Measurements from ENCODE around the gene VAT1L. TPM values are rescaled to one million over a fixed set of nuclear protein-coding genes. Genes with fewer than 3 reads are reported as not detected.

The VAT1L gene
- total and polyA plus RNA-seq, 2 donors (not counting 3 experiments of a cell fraction or from before 2014, with no cell fraction given): 0.46 to 1.5 TPM

- DNase-seq (ENCODE audit: low read depth, low spot score): no peak
- BruUV-seq (replicated peaks): no TSS peak
- Histone ChIP-seq H3K4me1 (ENCODE audit: control insufficient read depth, extremely low read depth, insufficient read depth, low read length) (no peaks in the 10 kb centered on the region), H3K9me3 (replicated peaks; ENCODE audit: control insufficient read depth, insufficient read depth, low read length) (no peaks in the 10 kb centered on the region), H3K27me3 (ENCODE audit: control insufficient read depth in 2 of 2, insufficient read depth in 2 of 2, low read length in 2 of 2) (no peaks in the 10 kb centered on the region), H3K4me3 (replicated peaks in 1 of 3; ENCODE audit: insufficient read depth in 1 of 3, low read depth in 1 of 3, low read length in 3 of 3) (no peak overlapping the region), H3K27ac (ENCODE audit: insufficient read depth, low read depth, low read length) (no peak overlapping the region), H3K79me2 (ENCODE audit: control insufficient read depth, insufficient read depth, low read length) (no peaks in the 10 kb centered on the region), H3K4me2 (ENCODE audit: insufficient read depth, low read length) (no peak overlapping the region), H3K9ac (replicated peaks; ENCODE audit: extremely low read depth, insufficient read depth, low read length) (no peak overlapping the region), H2AFZ (ENCODE audit: low read depth, low read length) (no peak overlapping the region), H3K36me3 (ENCODE audit: control insufficient read depth in 2 of 2, extremely low read depth in 1 of 2, insufficient read depth in 2 of 2, low read length in 2 of 2) (no peaks in the 10 kb centered on the region), H4K20me1 (replicated peaks; ENCODE audit: control insufficient read depth, extremely low read depth, insufficient read depth, low read length) (no peaks in the 10 kb centered on the region), H3K9me1 (replicated peaks; ENCODE audit: control insufficient read depth, extremely low read depth, insufficient read depth, low read length) (no peaks in the 10 kb centered on the region)
- dilution Hi-C loops (cut with MboI; ENCODE audit: extremely low pct_ligation_motif_present, low sequenced_read_pairs): no loop called here
- ChIA-PET CTCF (no interaction called here), POLR2A (no interaction called here)
- TF ChIP-seq POLR2A (IDR thresholded peaks at IDR 0.05; ENCODE audit: low read depth, low read length) (no peak), GATA2 (IDR thresholded peaks at IDR 0.05; ENCODE audit: insufficient read depth, insufficient read length, low read depth, low read length) (no peak), EZH2 (IDR thresholded peaks at IDR 0.05; ENCODE audit: borderline replicate concordance, low read depth, low read length, severe bottlenecking) (no peak), MAX (IDR thresholded peaks at IDR 0.05; ENCODE audit: insufficient read depth, insufficient read length) (no peak), JUN (IDR thresholded peaks at IDR 0.05; ENCODE audit: borderline replicate concordance, insufficient read depth, insufficient read length, low read depth) (no peak), POLR2AphosphoS5 (IDR thresholded peaks at IDR 0.05; ENCODE audit: insufficient read depth, low read depth, low read length) (no peak), FOS (IDR thresholded peaks at IDR 0.05; ENCODE audit: borderline replicate concordance, insufficient read depth, low read length) (no peak)
- intact Hi-C loops (cut with micrococcal nuclease): no loop called here
- FAIRE-seq: no peak
These were observed 173.4 kb downstream of the VAT1L start for GRCh38 chr16:77961814-77962213.

GRCh38 chr16:77962689-77963088 is 174.3 kb downstream of the VAT1L start:
- no peak for FAIRE-seq
- intact Hi-C loops (cut with micrococcal nuclease): no loop called here

More at GRCh38 chr16:77962689-77963088, 174.3 kb downstream of the VAT1L start:
- no peak overlapping the region for H3K4me3 ChIP-seq (replicated peaks in 1 of 3; ENCODE audit: insufficient read depth in 1 of 3, low read depth in 1 of 3, low read length in 3 of 3)
- BruUV-seq (replicated peaks): no TSS peak
- no peak overlapping the region for H3K4me2 ChIP-seq (ENCODE audit: insufficient read depth, low read length)
- no peaks in the 10 kb centered on the region for H4K20me1 ChIP-seq (replicated peaks; ENCODE audit: control insufficient read depth, extremely low read depth, insufficient read depth, low read length)
- H3K27me3 ChIP-seq (ENCODE audit: control insufficient read depth in 2 of 2, insufficient read depth in 2 of 2, low read length in 2 of 2): no peaks in the 10 kb centered on the region
- no peak for DNase-seq (ENCODE audit: low read depth, low spot score)
- no peaks in the 10 kb centered on the region for H3K36me3 ChIP-seq (ENCODE audit: control insufficient read depth in 2 of 2, extremely low read depth in 1 of 2, insufficient read depth in 2 of 2, low read length in 2 of 2)
- H3K9ac ChIP-seq (replicated peaks; ENCODE audit: extremely low read depth, insufficient read depth, low read length): no peak overlapping the region
- H3K79me2 ChIP-seq (ENCODE audit: control insufficient read depth, insufficient read depth, low read length): no peaks in the 10 kb centered on the region
- no peak overlapping the region for H3K27ac ChIP-seq (ENCODE audit: insufficient read depth, low read depth, low read length)
- H2AFZ ChIP-seq (ENCODE audit: low read depth, low read length): no peak overlapping the region
- dilution Hi-C loops (cut with MboI; ENCODE audit: extremely low pct_ligation_motif_present, low sequenced_read_pairs): no loop called here
- TF ChIP-seq CTCF (IDR thresholded peaks at IDR 0.05; ENCODE audit: extremely low read depth in 1 of 2, insufficient read depth in 1 of 2, low read depth in 1 of 2, low read length in 2 of 2) (no peak), POLR2AphosphoS5 (IDR thresholded peaks at IDR 0.05; ENCODE audit: insufficient read depth, low read depth, low read length) (no peak), POLR2A (IDR thresholded peaks at IDR 0.05; ENCODE audit: low read depth, low read length) (no peak), FOS (IDR thresholded peaks at IDR 0.05; ENCODE audit: borderline replicate concordance, insufficient read depth, low read length) (no peak), GATA2 (IDR thresholded peaks at IDR 0.05; ENCODE audit: insufficient read depth, insufficient read length, low read depth, low read length) (no peak), MAX (IDR thresholded peaks at IDR 0.05; ENCODE audit: insufficient read depth, insufficient read length) (no peak), MYC (IDR thresholded peaks at IDR 0.05; ENCODE audit: low read depth, low read length) (no peak)
- ChIA-PET CTCF (no interaction called here), POLR2A (no interaction called here)
- no peaks in the 10 kb centered on the region for H3K9me1 ChIP-seq (replicated peaks; ENCODE audit: control insufficient read depth, extremely low read depth, insufficient read depth, low read length)
- H3K9me3 ChIP-seq (replicated peaks; ENCODE audit: control insufficient read depth, insufficient read depth, low read length): no peaks in the 10 kb centered on the region
- H3K4me1 ChIP-seq (ENCODE audit: control insufficient read depth, extremely low read depth, insufficient read depth, low read length): no peaks in the 10 kb centered on the region
